GM18861 (cell line): ENCODE data around the gene PTPRN2.

Experiments used
- ATAC-seq: cut with Tn5 transposase; IDR thresholded peaks from one replicate; pipeline ENCODE4 v1.9.1; 2021; ENCODE audit not compliant: unreplicated experiment

Gene PTPRN2

GRCh38 chr7:157658851-157659412 lies 928.7 kb downstream of the PTPRN2 start:
- no peak for ATAC-seq

- no peak for ATAC-seq
Measured at GRCh38 chr7:157657741-157658740, 929.6 kb downstream of the PTPRN2 start.

- no peak for ATAC-seq
Measured at GRCh38 chr7:157656195-157656769, 931.3 kb downstream of the PTPRN2 start.

GRCh38 chr7:157654350-157654749 lies 933.3 kb downstream of the PTPRN2 start:
- no peak for ATAC-seq

- ATAC-seq, result no peak
Measured at GRCh38 chr7:157653827-157654207, 933.8 kb downstream of the PTPRN2 start.

- no peak for ATAC-seq
Measured at GRCh38 chr7:157652954-157653826, 934.4 kb downstream of the PTPRN2 start.

- ATAC-seq, result no peak
Measured at GRCh38 chr7:157652161-157652953, 935.3 kb downstream of the PTPRN2 start.

- no peak for ATAC-seq
Measured at GRCh38 chr7:157651366-157652160, 936.1 kb downstream of the PTPRN2 start.

GRCh38 chr7:157650801-157651200 lies 936.8 kb downstream of the PTPRN2 start:
- no peak for ATAC-seq

- no peak for ATAC-seq
Measured at GRCh38 chr7:157650131-157650631, 937.4 kb downstream of the PTPRN2 start.

GRCh38 chr7:157646551-157646950 lies 941.1 kb downstream of the PTPRN2 start:
- no peak for ATAC-seq

- ATAC-seq, result no peak
Measured at GRCh38 chr7:157645539-157645938, 942.1 kb downstream of the PTPRN2 start.

- no peak for ATAC-seq
Measured at GRCh38 chr7:157644946-157645345, 942.7 kb downstream of the PTPRN2 start.

- no peak for ATAC-seq
Measured at GRCh38 chr7:157643525-157643970, 944.1 kb downstream of the PTPRN2 start.

GRCh38 chr7:157641866-157642265 lies 945.8 kb downstream of the PTPRN2 start:
- no peak for ATAC-seq

- ATAC-seq, result no peak
Measured at GRCh38 chr7:157640144-157640543, 947.5 kb downstream of the PTPRN2 start.

GRCh38 chr7:157638563-157638962 lies 949.1 kb downstream of the PTPRN2 start:
- ATAC-seq, result no peak

- no peak for ATAC-seq
Measured at GRCh38 chr7:157637216-157637949, 950.2 kb downstream of the PTPRN2 start.
